T-helper 2 cell treated with Interferon-gamma antibody and Interleukin-4, amounts not matched to agents 5 μg/mL and 100 μg/mL, for 36 hours (primary cell): ENCODE data around the gene PIAS1.
"Not testable (repeated sequence)": the region's sequence is repeated elsewhere in the genome, so short reads cannot be mapped to it uniquely, and the experiment has no call there.

Experiments used
- DNase-seq: peaks from one replicate; pipeline ENCODE4 v3.0.0; 2021; ENCODE audit warnings: low spot score
- H3K27ac Mint-ChIP-seq: one replicate; pipeline ENCODE4 v1.8.0; 2021; ENCODE audit warnings: mild to moderate bottlenecking, mixed read lengths
- H3K27me3 Mint-ChIP-seq: one replicate; pipeline ENCODE4 v1.8.0; 2021; ENCODE audit warnings: low read depth, mixed read lengths
- H3K36me3 Mint-ChIP-seq: one replicate; pipeline ENCODE4 v1.8.0; 2021; ENCODE audit warnings: low read depth, mixed read lengths
- H3K4me1 Mint-ChIP-seq: one replicate; pipeline ENCODE4 v1.8.0; 2021; ENCODE audit warnings: low read depth, mixed read lengths
- H3K4me3 Mint-ChIP-seq: one replicate; pipeline ENCODE4 v1.8.0; 2022; ENCODE audit warnings: mild to moderate bottlenecking, moderate library complexity, mixed read lengths
- H3K9me3 Mint-ChIP-seq: one replicate; pipeline ENCODE4 v1.8.0; 2021; ENCODE audit warnings: mixed read lengths

The PIAS1 gene

GRCh38 chr15:68205954-68206539 is 151.9 kb downstream of the PIAS1 start:
- peak overlapping the region; percentile 70 for H3K4me3 Mint-ChIP-seq
- no peaks in the 10 kb centered on the region for H3K27me3 Mint-ChIP-seq
- no peaks in the 10 kb centered on the region for H3K9me3 Mint-ChIP-seq
- H3K36me3 Mint-ChIP-seq, result peaks cover 10% of the 10 kb centered on the region
- no peak for DNase-seq
- H3K4me1 Mint-ChIP-seq, result peaks cover 39% of the 10 kb centered on the region
- H3K27ac Mint-ChIP-seq, result peak overlapping the region; percentile 82

DNA sequence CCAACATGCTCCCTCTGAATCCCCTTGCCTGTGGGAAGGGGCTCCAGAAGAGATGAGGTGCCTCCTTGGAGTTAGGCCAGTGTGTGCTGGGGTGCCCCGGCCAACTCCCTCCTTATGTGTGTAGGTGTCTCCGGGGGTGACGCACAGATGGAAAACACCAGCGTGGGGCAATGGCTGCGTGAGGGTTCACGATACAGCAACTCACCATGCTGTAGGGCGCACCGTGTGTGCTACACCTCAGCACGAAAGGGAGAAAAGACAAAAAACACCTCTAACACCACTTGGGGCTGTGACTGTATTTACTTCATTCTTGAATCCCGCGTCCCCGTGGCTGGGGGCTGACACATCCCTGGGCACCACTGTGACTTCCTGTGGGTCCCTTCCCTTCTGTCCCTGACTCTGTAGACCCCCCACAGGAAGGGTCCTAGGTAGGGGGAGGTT is 152.6 kb downstream of the PIAS1 start:
- DNase-seq, result no peak
- H3K36me3 Mint-ChIP-seq, result peaks cover 10% of the 10 kb centered on the region
- no peaks in the 10 kb centered on the region for H3K9me3 Mint-ChIP-seq
- H3K4me1 Mint-ChIP-seq, result peaks cover 37% of the 10 kb centered on the region
- peak overlapping the region; percentile 26 for H3K27ac Mint-ChIP-seq
- no peaks in the 10 kb centered on the region for H3K27me3 Mint-ChIP-seq
- no peak overlapping the region for H3K4me3 Mint-ChIP-seq

GRCh38 chr15:68207176-68207935 is 153.2 kb downstream of the PIAS1 start:
- H3K36me3 Mint-ChIP-seq, result peaks cover 10% of the 10 kb centered on the region
- peak overlapping the region; percentile 41 for H3K27ac Mint-ChIP-seq
- peak overlapping the region; percentile 18 for H3K4me3 Mint-ChIP-seq
- no peaks in the 10 kb centered on the region for H3K9me3 Mint-ChIP-seq
- H3K27me3 Mint-ChIP-seq, result no peaks in the 10 kb centered on the region
- no peak for DNase-seq
- H3K4me1 Mint-ChIP-seq, result peaks cover 36% of the 10 kb centered on the region

DNA sequence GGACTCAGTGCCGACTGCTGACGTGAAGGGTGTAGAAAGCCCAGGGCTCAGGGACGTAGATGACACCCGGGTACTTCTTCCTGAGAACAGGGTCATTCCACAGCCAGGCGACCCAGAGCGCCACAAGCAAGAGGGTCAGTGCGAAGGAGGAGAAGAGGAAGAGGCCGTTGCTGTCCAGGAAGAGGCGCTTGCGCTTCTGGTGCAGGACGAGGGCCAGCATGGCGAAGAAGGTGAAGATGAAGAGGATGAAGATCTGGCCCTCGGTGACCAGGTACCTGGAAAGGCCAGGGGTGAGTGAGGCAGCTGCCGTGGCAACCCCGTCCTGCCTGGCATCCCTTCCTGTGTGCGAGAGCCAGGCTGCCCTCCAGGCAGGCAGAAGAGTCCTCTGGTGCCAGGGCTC is 154.0 kb downstream of the PIAS1 start:
- Mint-ChIP-seq H3K9me3 (no peaks in the 10 kb centered on the region), H3K27me3 (no peaks in the 10 kb centered on the region), H3K27ac (peak overlapping the region; percentile 87), H3K36me3 (peaks cover 10% of the 10 kb centered on the region), H3K4me1 (peaks cover 36% of the 10 kb centered on the region), H3K4me3 (peak overlapping the region; percentile 71)
- DNase-seq, result no peak

- Mint-ChIP-seq H3K4me3 (peak overlapping the region; percentile 47), H3K27me3 (no peaks in the 10 kb centered on the region), H3K4me1 (peaks cover 36% of the 10 kb centered on the region), H3K36me3 (peaks cover 10% of the 10 kb centered on the region), H3K9me3 (no peaks in the 10 kb centered on the region), H3K27ac (peak overlapping the region; percentile 93)
- no peak for DNase-seq
Observed at GRCh38 chr15:68208636-68209240, 154.6 kb downstream of the PIAS1 start.

GRCh38 chr15:68209272-68209671 is 155.2 kb downstream of the PIAS1 start:
- Mint-ChIP-seq H3K27me3 (no peaks in the 10 kb centered on the region), H3K9me3 (no peaks in the 10 kb centered on the region), H3K27ac (peak overlapping the region; percentile 93), H3K4me1 (peaks cover 36% of the 10 kb centered on the region), H3K4me3 (peak overlapping the region; percentile 47), H3K36me3 (peaks cover 10% of the 10 kb centered on the region)
- no peak for DNase-seq

DNA sequence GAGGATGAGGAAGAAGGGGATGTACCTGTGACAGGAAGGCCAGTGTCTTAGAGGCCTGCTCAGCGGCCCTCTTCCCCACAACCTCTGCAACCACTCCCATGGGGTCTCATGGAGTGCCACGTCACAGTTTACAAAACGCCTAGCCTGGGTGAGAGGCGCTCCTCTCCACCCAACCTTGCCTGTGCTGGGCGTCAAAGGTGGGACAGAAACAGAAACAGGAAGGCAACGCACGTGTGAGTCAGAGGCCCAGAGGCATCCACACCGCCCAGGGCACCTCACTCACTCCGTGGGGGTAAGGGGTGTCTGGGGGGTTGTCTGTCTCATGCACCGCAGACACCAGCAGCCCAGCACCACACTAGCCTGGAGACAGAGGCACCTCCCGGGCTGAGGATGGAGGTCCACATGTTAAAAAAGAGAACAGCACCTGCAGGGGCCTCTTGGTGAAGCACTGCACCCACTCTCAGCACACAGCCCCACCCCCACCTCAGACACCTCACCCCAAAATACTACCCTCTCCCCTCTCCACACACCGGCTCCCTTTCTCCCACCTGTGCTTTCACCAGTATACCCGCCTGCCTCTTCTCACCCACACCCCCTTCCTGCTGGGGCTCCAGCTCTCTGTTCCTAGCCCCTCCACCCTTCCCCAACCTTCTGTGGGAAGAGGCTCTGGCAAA is 155.8 kb downstream of the PIAS1 start:
- peaks cover 9% of the 10 kb centered on the region for H3K36me3 Mint-ChIP-seq
- DNase-seq, result peak; percentile 24
- peak overlapping the region; percentile 65 for H3K4me3 Mint-ChIP-seq
- no peaks in the 10 kb centered on the region for H3K27me3 Mint-ChIP-seq
- H3K4me1 Mint-ChIP-seq, result peaks cover 31% of the 10 kb centered on the region
- peak overlapping the region; percentile 93 for H3K27ac Mint-ChIP-seq
- no peaks in the 10 kb centered on the region for H3K9me3 Mint-ChIP-seq

DNA sequence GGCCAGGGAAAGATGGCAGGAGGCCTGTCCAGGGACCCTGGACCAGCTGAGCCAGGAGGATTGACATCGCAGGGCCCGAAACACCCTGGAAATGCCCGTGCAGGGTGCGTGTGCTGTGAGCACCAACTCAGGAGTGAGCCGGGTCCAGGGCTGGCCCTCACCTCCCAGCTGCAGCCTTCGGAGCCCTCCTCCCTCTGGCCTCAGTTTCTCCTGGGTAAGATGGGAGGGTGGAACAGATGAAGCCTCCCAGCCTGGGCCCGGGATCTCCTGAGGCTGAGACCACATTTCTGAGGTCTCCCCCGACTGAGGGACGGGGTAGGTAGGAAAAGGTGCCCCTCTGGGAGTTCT is 156.3 kb downstream of the PIAS1 start:
- Mint-ChIP-seq H3K27me3 (no peaks in the 10 kb centered on the region), H3K9me3 (no peaks in the 10 kb centered on the region), H3K4me1 (peaks cover 31% of the 10 kb centered on the region), H3K36me3 (peaks cover 8% of the 10 kb centered on the region), H3K27ac (peak overlapping the region; percentile 93), H3K4me3 (no peak overlapping the region)
- DNase-seq, result no peak

- DNase-seq, result peak; percentile 40
- Mint-ChIP-seq H3K4me3 (no peak overlapping the region), H3K27me3 (no peaks in the 10 kb centered on the region), H3K36me3 (peaks cover 8% of the 10 kb centered on the region), H3K9me3 (no peaks in the 10 kb centered on the region), H3K4me1 (peaks cover 29% of the 10 kb centered on the region), H3K27ac (peak overlapping the region; percentile 72)
Observed at GRCh38 chr15:68210821-68211655, 156.9 kb downstream of the PIAS1 start.

DNA sequence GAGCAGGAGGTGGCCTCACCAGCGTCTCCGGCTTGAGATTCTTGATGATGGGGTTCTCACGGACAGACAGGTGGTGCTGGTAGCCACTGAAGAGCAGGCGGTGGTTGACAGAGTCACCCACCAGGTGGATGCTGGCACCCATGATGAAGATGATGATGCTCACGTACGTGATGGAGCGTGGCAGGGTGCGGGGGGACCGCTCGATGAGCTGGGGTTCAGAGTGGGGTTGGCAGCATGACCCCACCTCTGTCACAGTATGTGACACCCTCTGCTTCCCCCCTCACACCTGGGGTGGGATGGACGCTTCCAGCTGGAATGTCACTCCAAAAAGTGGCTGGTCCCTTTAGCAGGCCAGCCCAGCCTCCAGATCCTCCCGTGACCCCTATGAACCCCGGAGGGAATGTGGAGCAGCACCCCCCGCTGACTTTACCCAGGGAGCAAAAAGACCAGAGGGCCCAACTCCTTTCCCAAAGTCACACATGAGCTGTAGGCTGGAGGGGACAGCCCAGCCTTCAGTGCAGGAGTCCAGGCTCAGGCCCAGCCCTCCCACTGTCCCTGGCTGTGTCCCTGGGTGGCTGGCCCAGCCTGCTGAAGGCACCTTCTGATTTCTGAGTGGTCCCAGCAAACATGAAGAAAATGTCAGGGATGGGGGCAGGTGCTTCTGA is 157.7 kb downstream of the PIAS1 start:
- Mint-ChIP-seq H3K4me3 (no peak overlapping the region), H3K27me3 (no peaks in the 10 kb centered on the region), H3K4me1 (peaks cover 25% of the 10 kb centered on the region), H3K9me3 (no peaks in the 10 kb centered on the region), H3K36me3 (peaks cover 8% of the 10 kb centered on the region), H3K27ac (peak overlapping the region; percentile 20)
- no peak for DNase-seq

DNA sequence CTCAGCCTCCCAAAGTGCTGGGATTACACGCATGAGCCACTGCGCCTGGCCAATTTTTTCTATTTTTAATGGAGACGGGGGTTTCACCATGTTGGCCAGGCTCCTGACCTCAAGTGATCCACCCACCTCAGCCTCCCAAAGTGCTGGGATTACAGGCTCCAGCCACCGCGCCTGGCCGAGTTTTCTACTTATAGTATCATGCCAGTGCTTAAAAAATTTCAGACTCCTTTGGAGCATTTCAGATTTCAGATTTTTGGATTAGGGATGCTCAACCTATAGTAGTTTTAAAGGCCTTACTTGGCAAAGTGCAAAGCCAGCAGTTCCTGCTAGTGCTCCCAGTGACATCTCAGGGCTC is 159.4 kb downstream of the PIAS1 start:
- H3K36me3 Mint-ChIP-seq, result peaks cover 19% of the 10 kb centered on the region
- H3K4me1 Mint-ChIP-seq, result peaks cover 17% of the 10 kb centered on the region
- not testable (repeated sequence) for H3K9me3 Mint-ChIP-seq, H3K4me3 Mint-ChIP-seq, DNase-seq, H3K27me3 Mint-ChIP-seq, H3K27ac Mint-ChIP-seq

- DNase-seq, result no peak
- H3K36me3 Mint-ChIP-seq, result peaks cover 15% of the 10 kb centered on the region
- no peaks in the 10 kb centered on the region for H3K9me3 Mint-ChIP-seq
- no peak overlapping the region for H3K27ac Mint-ChIP-seq
- H3K4me1 Mint-ChIP-seq, result peaks cover 10% of the 10 kb centered on the region
- no peaks in the 10 kb centered on the region for H3K27me3 Mint-ChIP-seq
- H3K4me3 Mint-ChIP-seq, result no peak overlapping the region
Observed at GRCh38 chr15:68213991-68214837, 160.1 kb downstream of the PIAS1 start.
